Camera-type eye (tissue), 1 donor: ENCODE results near the gene STAC. TPM values are rescaled to one million over a fixed set of nuclear protein-coding genes. Genes with fewer than 3 reads are reported as not detected.

Source experiments
- total RNA-seq: library from RNA; depleted of rRNA; stranded (reverse); fragments of >200 nt; gene quantifications from one replicate; pipeline ENCODE4 v1.2.3, GENCODE V29; 2014

The STAC gene, protein sequence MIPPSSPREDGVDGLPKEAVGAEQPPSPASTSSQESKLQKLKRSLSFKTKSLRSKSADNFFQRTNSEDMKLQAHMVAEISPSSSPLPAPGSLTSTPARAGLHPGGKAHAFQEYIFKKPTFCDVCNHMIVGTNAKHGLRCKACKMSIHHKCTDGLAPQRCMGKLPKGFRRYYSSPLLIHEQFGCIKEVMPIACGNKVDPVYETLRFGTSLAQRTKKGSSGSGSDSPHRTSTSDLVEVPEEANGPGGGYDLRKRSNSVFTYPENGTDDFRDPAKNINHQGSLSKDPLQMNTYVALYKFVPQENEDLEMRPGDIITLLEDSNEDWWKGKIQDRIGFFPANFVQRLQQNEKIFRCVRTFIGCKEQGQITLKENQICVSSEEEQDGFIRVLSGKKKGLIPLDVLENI
- 13.7 TPM for total RNA-seq

DNA sequence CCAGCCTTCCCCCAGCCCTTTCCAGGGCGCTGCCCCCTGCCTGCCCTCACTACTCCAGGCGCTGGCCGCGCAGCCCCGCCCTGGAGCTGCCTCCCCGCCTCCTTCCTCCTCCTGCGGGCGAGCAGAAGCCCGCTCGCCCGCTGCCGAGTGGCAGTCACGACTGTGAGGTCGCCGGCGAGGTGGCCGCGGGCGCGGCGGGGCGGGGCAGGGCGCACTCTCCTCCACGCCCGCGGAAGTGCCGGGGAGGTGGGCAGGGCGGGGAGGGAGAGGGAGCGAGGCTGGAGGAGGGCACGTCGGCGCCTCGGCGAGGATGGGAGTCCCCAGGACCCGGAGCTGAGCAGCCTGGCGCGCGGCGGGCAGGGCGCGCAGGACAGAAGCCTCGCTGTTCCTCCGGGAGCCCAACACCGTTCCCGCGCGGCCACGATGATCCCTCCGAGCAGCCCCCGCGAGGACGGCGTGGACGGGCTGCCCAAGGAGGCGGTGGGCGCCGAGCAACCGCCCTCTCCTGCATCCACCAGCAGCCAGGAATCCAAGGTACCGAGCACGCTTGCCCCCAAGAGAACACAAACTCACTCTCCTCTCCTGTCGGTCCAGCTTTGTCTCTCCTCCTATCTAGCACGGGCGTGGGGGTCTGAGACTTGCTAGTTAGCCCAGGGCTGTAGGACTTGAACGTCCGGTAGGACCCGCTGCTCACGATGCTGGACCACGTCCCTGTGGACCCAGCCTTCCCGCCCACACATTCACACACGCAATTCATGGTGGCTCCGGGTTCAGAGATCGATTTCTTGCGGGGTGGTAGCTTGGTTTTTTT lies at the start of gene STAC:
STAC (plus strand) TSS at position 284 of the 811 bp plus-strand sequence; CDS start at position 424, 140 bp downstream.

